Lower lobe of right lung (tissue), 2 donors: Measurements from ENCODE around the gene PCLAF. TPM values are rescaled to one million over a fixed set of nuclear protein-coding genes. Genes with fewer than 3 reads are reported as not detected.
"Not testable (repeated sequence)": the region's sequence is repeated elsewhere in the genome, so short reads cannot be mapped to it uniquely, and the experiment has no call there.

Source experiments
- ATAC-seq, 2 donors: fragments of 200-7000 bp; cut with Tn5 transposase; one replicate each; pipeline ENCODE4 v1.9.1; 2020 to 2022; ENCODE audit warnings: mild to moderate bottlenecking in 2 of 2, moderate library complexity in 2 of 2
- DNase-seq: peaks from one replicate; pipeline ENCODE4 v3.0.0-alpha.2; 2020
- H3K27ac ChIP-seq: fragments of 200-600 bp; one replicate; pipeline ENCODE4 v1.8.0; 2022
- H3K27me3 ChIP-seq: fragments of 200-600 bp; one replicate; pipeline ENCODE4 v1.8.0; 2022; ENCODE audit warnings: low read depth
- H3K36me3 ChIP-seq: fragments of 200-600 bp; one replicate; pipeline ENCODE4 v1.8.0; 2022; ENCODE audit warnings: mild to moderate bottlenecking
- H3K4me1 ChIP-seq: fragments of 200-600 bp; one replicate; pipeline ENCODE4 v1.8.0; 2022
- H3K4me3 ChIP-seq: fragments of 200-600 bp; one replicate; pipeline ENCODE4 v1.8.0; 2022; ENCODE audit warnings: mild to moderate bottlenecking
- H3K9me3 ChIP-seq: fragments of 200-600 bp; one replicate; pipeline ENCODE4 v1.8.0; 2022
- intact Hi-C: fragments of 100-400 bp; cut with DNase I; formaldehyde crosslinking; loops from one replicate; pipeline ENCODE4 v1.11.0; 2022
- total RNA-seq: library from RNA; stranded (reverse); fragmentation: NEBNext Ultra II Directional; extraction: Animal tissue kit (Norgen Biotek cat#: 25700); gene quantifications from one replicate; pipeline ENCODE4 v1.2.1, GENCODE V29; 2021
- TF ChIP-seq, protein P1 (sequence below): fragments of 200-600 bp; IDR thresholded peaks from one replicate; pipeline ENCODE4 v1.8.0; 2022; ENCODE audit warnings: antibody characterized with exemption, mild to moderate bottlenecking
- donor health status: DM: no; HTN: yes; CAD: no; lungs with severe emphysema.

The PCLAF gene
- total RNA-seq, 1 donor from 2014 or later = 4.5 TPM

DNA sequence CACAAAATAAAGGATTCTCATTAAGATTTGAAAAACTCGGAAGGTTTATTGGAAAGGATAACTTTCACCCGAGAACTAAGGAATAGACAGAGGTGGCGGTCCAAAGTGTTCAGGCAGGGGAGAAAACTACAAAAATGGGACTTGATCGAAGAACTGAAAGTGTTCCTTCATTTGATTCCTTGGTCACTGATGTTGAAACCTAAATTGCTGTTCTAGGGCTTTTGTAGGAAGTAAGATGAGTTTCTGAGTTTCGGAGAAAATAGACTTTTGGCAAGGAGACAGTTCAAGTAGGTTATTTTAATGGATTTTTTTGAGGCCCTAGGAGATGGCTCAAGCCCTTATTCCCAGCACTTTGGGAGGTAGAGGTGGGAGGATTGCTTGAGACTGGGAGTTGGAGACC lies 7.8 kb upstream of the PCLAF start:
- TF ChIP-seq, protein P1, sequence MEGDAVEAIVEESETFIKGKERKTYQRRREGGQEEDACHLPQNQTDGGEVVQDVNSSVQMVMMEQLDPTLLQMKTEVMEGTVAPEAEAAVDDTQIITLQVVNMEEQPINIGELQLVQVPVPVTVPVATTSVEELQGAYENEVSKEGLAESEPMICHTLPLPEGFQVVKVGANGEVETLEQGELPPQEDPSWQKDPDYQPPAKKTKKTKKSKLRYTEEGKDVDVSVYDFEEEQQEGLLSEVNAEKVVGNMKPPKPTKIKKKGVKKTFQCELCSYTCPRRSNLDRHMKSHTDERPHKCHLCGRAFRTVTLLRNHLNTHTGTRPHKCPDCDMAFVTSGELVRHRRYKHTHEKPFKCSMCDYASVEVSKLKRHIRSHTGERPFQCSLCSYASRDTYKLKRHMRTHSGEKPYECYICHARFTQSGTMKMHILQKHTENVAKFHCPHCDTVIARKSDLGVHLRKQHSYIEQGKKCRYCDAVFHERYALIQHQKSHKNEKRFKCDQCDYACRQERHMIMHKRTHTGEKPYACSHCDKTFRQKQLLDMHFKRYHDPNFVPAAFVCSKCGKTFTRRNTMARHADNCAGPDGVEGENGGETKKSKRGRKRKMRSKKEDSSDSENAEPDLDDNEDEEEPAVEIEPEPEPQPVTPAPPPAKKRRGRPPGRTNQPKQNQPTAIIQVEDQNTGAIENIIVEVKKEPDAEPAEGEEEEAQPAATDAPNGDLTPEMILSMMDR = no peak
- H3K4me3 ChIP-seq = peak overlapping the region; percentile 90
- intact Hi-C loops = no loop called here

DNA sequence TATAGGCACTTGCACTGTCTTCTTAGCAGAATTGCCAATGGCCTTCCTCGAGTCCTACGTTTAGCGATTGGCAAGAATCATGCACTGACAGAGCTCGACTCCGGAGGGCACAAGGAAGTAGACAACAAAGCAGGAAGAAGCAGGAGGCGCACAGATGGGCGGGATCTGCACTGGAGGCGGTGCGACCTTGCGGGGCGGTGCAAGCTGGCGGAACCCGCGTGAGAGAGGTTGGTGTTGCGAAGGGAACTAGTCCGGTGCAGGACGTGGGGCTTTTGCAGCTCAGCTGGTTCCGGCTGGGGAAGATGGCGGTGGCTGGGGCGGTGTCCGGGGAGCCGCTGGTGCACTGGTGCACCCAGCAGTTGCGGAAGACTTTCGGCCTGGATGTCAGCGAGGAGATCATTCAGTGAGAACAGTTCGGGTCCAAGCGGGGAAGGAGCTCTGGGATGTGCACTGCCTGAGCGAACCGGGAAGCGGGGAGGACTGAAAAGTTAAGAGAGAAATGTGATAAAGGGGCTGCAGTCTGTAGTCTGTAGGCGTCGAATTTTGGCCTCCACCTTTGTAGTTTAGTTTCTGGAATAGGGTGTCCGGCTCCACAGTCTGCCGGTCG lies 6.4 kb upstream of the PCLAF start, which contains the start of gene TRIP4:
Gene TRIP4 (plus strand): TSS at position 275 of the 607 bp plus-strand sequence. CDS start 28 bp downstream, at position 303.
- TF ChIP-seq, protein P1 = no peak
- Histone ChIP-seq H3K4me1 (peaks cover 11% of the 10 kb centered on the region), H3K36me3 (peaks cover 5% of the 10 kb centered on the region), H3K27me3 (no peaks in the 10 kb centered on the region), H3K9me3 (no peaks in the 10 kb centered on the region), H3K27ac (peak within 1 kb of the TSS; percentile 84), H3K4me3 (peak within 1 kb of the TSS; percentile 90)
- peak; percentile 100 for ATAC-seq
- DNase-seq = peak; percentile 98
- intact Hi-C loops = no loop called here

More for the DNA sequence above, 7.8 kb upstream of the PCLAF start:
- DNase-seq (no peak), ATAC-seq (no peak)
- H3K27me3 ChIP-seq = no peaks in the 10 kb centered on the region
- H3K27ac ChIP-seq = no peak overlapping the region
- H3K9me3 ChIP-seq = no peaks in the 10 kb centered on the region
- H3K36me3 ChIP-seq = peaks cover 11% of the 10 kb centered on the region
- peaks cover 11% of the 10 kb centered on the region for H3K4me1 ChIP-seq

DNA sequence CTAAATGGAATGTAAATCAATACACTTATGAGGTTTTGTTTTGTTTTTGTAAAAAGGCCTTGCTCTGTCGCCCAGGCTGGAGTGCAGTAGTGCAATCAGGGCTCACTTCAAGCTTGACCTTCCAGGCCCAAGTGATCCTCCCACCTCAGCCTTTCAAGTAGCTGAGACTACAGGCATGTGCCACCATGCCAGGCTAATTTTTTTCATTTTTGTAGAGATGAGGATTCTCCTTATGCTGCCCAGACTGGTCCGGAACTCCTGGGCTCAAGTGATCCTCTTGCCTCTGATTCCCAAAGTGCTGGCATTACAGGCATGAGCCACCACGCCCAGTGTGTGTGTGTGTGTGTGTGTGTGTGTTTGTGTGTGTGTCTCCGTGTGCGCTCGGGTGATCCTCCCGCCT lies 5.0 kb upstream of the PCLAF start:
- TF ChIP-seq, protein P1 = no peak
- H3K4me3 ChIP-seq = no peak overlapping the region
- H3K27ac ChIP-seq = no peak overlapping the region
- no peaks in the 10 kb centered on the region for H3K27me3 ChIP-seq
- no peak for ATAC-seq
- no peak for DNase-seq
- intact Hi-C loops = no loop called here
- peaks cover 11% of the 10 kb centered on the region for H3K4me1 ChIP-seq
- no peaks in the 10 kb centered on the region for H3K9me3 ChIP-seq
- no peaks in the 10 kb centered on the region for H3K36me3 ChIP-seq

DNA sequence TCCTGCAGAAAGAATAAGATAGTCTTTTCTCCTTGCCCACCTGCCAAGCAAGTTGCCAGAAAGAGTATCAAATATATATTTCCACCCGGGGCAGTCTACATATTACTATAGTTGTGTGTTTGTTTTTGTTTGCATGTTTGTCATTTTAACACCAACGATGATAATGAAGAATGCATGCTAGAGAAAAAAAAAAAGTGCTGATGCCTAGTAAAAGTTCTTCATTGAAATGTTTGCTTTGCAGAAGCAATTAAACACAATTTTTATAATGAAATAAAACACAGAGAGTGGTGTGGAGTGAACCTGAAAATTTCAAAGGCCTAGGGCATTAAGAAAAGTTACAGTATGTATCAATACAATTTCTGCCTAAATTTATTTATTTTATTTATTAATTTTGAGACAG lies 2.5 kb upstream of the PCLAF start:
- Histone ChIP-seq H3K9me3 (no peaks in the 10 kb centered on the region), H3K4me1 (peaks cover 14% of the 10 kb centered on the region), H3K27ac (no peak overlapping the region), H3K27me3 (no peaks in the 10 kb centered on the region), H3K4me3 (no peak overlapping the region), H3K36me3 (no peaks in the 10 kb centered on the region)
- ATAC-seq = no peak
- no peak for DNase-seq
- intact Hi-C loops = no loop called here
- TF ChIP-seq, protein P1 = no peak

DNA sequence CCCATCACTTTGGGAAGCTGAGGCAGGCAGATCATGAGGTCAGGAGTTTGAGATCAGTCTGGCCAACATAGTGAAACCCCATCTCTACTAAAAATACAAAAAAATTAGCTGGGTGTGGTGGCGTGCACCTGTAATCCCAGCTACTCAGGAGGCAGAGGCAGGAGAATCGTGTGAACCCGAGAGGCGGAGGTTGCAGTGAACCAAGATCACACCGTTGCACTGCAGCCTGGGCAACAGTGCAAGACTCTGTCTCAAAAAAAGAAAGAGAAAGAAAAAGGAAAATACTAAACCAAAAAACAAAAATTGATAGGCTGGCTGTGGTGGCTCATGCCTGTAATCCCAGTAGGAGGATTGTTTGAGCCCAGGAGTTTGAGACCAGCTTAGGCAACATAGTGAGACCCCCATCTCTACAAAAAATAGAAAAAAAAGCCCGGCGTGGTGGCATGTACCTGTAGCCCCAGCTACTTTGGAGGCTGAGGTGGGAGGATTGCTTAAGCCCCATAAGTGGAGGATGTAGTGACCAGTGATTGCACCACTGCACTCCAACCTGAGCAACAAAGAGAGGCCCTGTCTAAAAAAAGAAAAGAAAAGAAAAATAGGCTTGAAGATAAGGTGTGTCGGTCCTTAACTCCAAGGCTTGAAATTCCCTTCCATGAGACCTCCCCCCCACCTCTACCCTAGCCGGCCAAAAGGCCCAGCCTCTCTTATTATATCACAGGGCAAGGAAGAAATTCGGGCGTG lies 941 bp downstream of the PCLAF start:
- H3K4me1 ChIP-seq, ATAC-seq, intact Hi-C loops, H3K9me3 ChIP-seq, DNase-seq, H3K27ac ChIP-seq, H3K27me3 ChIP-seq, H3K36me3 ChIP-seq: not testable (repeated sequence)
- peak overlapping the region; percentile 66 for H3K4me3 ChIP-seq
